ENCODE measurements around the gene USP36. TPM values are rescaled to one million over a fixed set of nuclear protein-coding genes. Genes with fewer than 3 reads are reported as not detected.
"Not testable (repeated sequence)": the region's sequence is repeated elsewhere in the genome, so short reads cannot be mapped to it uniquely, and the experiment has no call there.

Gene USP36
- total RNA-seq, 1 experiment from 2014 or later, result 29.6 TPM

DNA sequence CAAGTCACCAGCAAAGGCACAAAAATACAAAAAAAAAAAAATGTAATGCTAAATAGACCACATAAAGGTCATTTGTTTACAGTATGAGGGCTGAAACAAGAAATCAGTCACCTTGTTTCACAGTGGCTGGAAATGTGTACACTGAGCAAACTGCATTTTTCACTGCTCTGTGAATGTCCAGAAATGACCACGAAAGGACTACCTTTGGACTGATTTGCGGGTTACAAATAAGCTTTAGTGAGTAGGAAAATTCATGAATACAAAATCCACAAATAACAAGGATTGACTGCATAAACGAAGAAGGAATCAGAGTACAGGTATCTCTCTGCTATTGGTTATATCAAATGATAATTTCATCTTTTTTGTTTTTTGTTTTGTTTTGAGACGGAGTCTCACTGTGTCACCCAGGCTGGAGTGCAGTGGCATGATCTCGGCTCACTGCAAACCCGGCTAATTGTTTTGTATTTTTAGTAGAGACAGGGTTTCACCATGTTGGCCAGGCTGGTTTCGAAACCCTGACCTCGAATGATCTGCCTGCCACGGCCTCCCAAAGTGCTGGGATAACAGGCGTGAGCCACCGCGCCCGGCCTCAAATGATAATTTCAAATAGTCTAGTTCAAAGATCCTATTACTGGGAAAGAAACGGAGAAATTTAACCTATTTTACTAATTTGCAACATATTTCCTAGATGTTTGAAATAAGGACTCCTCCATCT, 89.0 kb downstream of the USP36 start:
- no peaks in the 10 kb centered on the region; the same call in 1 of the 2 replicates for H3K4me1 ChIP-seq (ENCODE audit: low read length)
- H3K9me3 ChIP-seq (ENCODE audit: low read length), result no peaks in the 10 kb centered on the region
- H3K4me2 ChIP-seq (ENCODE audit: low read depth, low read length, poor library complexity, severe bottlenecking), result no peak overlapping the region
- no peak overlapping the region for H3K27ac ChIP-seq (ENCODE audit: low read length)
- H4K20me1 ChIP-seq (ENCODE audit: insufficient read depth, low read depth, low read length), result peaks cover 12% of the 10 kb centered on the region; the same call in 1 of the 2 replicates
- DNase-seq, result no peak
- H3K36me3 ChIP-seq (ENCODE audit: insufficient read depth, low read length), result no peaks in the 10 kb centered on the region
- no peaks in the 10 kb centered on the region for H3K27me3 ChIP-seq (ENCODE audit: low read length)
- H3K9me2 ChIP-seq (replicated peaks; ENCODE audit: insufficient read depth, low read length), result no peaks in the 10 kb centered on the region
- H3K4me3 ChIP-seq (ENCODE audit: low read length), result no peak overlapping the region
- no peak overlapping the region for H3K9ac ChIP-seq (ENCODE audit: low read length)
- no peaks in the 10 kb centered on the region for H3K79me2 ChIP-seq (ENCODE audit: low read length)
- H2AFZ ChIP-seq (ENCODE audit: low read length), result no peak overlapping the region

DNA sequence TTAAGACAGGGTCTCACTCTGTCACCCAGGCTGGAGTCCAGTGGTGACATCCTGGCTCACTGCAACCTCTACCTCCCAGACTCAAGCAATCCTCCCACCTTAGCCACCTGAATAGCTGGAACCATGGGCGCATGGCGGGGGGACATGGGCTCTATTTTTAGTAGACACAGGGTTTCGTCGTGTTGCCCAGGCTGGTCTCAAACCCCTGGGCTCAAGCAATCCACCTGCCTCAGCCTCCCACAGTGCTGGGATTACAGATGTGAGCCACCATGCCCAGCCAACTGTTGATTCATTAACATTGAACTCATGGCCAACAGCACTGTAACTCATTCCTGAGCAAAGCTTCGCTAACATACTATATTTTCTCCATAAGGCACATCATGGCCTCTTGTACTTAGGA, 89.6 kb downstream of the USP36 start:
- not testable (repeated sequence) for H3K36me3 ChIP-seq (ENCODE audit: insufficient read depth, low read length); H3K4me3 ChIP-seq (ENCODE audit: low read length); H3K27ac ChIP-seq (ENCODE audit: low read length); H3K9me3 ChIP-seq (ENCODE audit: low read length); H3K9ac ChIP-seq (ENCODE audit: low read length); H3K9me2 ChIP-seq (replicated peaks; ENCODE audit: insufficient read depth, low read length); H3K4me1 ChIP-seq (ENCODE audit: low read length); H3K27me3 ChIP-seq (ENCODE audit: low read length); H3K79me2 ChIP-seq (ENCODE audit: low read length); H2AFZ ChIP-seq (ENCODE audit: low read length); H3K4me2 ChIP-seq (ENCODE audit: low read depth, low read length, poor library complexity, severe bottlenecking); DNase-seq
- peaks cover 12% of the 10 kb centered on the region; the same call in 1 of the 2 replicates for H4K20me1 ChIP-seq (ENCODE audit: insufficient read depth, low read depth, low read length)

DNA sequence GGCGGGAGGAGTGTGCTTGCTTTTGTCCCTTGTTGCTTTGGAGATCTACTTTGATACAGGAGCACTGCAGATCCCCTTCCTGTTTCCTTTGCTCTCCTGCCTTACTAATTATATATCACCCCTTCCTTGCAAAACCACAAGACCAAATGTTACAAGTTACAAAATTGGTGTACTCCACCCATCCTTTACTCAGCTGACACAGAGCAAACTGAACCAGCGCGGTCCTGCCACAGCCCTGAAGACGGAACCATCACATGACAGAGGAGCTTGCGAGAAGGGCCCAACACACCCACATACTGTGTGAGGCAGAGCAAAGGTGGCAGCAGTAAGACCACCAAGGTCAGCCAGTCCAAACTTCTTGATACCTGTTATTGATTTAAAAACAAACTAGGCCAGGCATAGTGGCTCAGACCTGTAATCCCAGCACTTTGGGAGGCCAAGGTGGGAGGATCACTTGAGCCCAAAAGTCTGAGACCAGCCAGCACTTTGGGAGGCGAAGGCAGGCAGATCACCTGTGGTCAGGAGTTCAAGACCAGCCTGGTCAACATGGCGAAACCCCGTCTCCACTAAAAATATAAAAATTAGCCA, 91.8 kb downstream of the USP36 start:
- no peak overlapping the region for H3K4me3 ChIP-seq (ENCODE audit: low read length)
- H3K4me2 ChIP-seq (ENCODE audit: low read depth, low read length, poor library complexity, severe bottlenecking), result no peak overlapping the region
- H3K27me3 ChIP-seq (ENCODE audit: low read length), result no peaks in the 10 kb centered on the region
- no peaks in the 10 kb centered on the region for H3K79me2 ChIP-seq (ENCODE audit: low read length)
- H3K27ac ChIP-seq (ENCODE audit: low read length), result no peak overlapping the region
- no peaks in the 10 kb centered on the region for H3K9me2 ChIP-seq (replicated peaks; ENCODE audit: insufficient read depth, low read length)
- no peaks in the 10 kb centered on the region; the same call in 1 of the 2 replicates for H3K4me1 ChIP-seq (ENCODE audit: low read length)
- H2AFZ ChIP-seq (ENCODE audit: low read length), result no peak overlapping the region
- no peaks in the 10 kb centered on the region for H3K9me3 ChIP-seq (ENCODE audit: low read length)
- H3K9ac ChIP-seq (ENCODE audit: low read length), result no peak overlapping the region
- peaks cover 8% of the 10 kb centered on the region; the same call in 1 of the 2 replicates for H4K20me1 ChIP-seq (ENCODE audit: insufficient read depth, low read depth, low read length)
- H3K36me3 ChIP-seq (ENCODE audit: insufficient read depth, low read length), result no peaks in the 10 kb centered on the region
- DNase-seq, result no peak

DNA sequence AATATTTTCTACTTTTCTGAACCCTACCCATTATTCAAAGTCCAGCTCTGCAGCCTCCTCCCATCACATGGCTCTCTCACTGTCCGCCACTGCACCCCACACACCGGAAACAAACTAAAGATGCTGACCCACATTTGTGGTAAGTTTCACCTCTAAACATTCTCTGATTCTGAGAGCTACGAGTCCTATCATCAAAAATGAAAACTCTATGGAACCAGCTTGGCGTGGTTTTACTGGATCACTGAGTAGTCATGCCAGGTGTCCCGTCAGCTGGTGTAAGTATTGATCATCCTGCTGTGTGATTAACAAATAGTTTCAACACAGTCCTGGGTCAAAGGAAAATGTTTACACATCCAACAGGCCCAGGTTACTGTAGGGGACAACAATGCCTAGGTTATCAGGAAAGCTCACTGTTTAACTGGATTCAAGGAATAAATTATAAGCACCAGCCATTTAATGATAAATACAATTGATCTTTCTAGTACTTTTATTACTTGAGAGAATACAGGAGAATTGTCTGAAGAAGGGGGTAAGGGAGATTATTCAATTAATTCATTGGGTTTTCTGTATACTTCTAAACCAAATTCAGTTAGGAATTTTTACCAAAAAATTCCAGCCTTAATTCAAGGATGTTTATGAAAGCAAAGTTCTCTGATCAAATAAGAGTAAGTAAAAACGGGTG, 92.4 kb downstream of the USP36 start:
- no peaks in the 10 kb centered on the region for H3K36me3 ChIP-seq (ENCODE audit: insufficient read depth, low read length)
- peaks cover 9% of the 10 kb centered on the region; the same call in 1 of the 2 replicates for H4K20me1 ChIP-seq (ENCODE audit: insufficient read depth, low read depth, low read length)
- no peak overlapping the region for H3K4me3 ChIP-seq (ENCODE audit: low read length)
- no peak overlapping the region for H3K27ac ChIP-seq (ENCODE audit: low read length)
- DNase-seq, result no peak
- no peak overlapping the region for H3K4me2 ChIP-seq (ENCODE audit: low read depth, low read length, poor library complexity, severe bottlenecking)
- no peaks in the 10 kb centered on the region for H3K79me2 ChIP-seq (ENCODE audit: low read length)
- H3K27me3 ChIP-seq (ENCODE audit: low read length), result no peaks in the 10 kb centered on the region
- no peaks in the 10 kb centered on the region for H3K9me3 ChIP-seq (ENCODE audit: low read length)
- no peaks in the 10 kb centered on the region for H3K9me2 ChIP-seq (replicated peaks; ENCODE audit: insufficient read depth, low read length)
- H3K4me1 ChIP-seq (ENCODE audit: low read length), result no peaks in the 10 kb centered on the region; the same call in 1 of the 2 replicates
- no peak overlapping the region for H2AFZ ChIP-seq (ENCODE audit: low read length)
- no peak overlapping the region for H3K9ac ChIP-seq (ENCODE audit: low read length)

DNA sequence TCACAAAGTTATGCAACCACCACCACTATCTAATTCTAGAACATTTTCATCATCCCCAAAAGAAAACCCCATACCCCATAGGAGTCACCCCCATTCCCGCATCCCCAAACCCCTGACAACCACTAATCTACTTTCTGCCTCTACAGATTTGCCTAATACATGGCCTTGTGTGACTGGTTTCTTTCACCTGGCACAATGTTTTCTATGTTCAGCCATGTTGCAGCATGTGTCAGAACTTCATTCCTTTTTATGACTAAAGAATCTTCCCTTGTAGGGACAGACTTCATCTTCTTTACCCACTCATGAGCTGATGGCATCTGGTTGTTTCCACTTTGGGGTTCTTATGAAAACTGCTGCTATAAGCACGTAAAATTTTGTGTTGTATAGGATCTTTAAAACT, 93.1 kb downstream of the USP36 start:
- Histone ChIP-seq H3K36me3 (ENCODE audit: insufficient read depth, low read length) (no peaks in the 10 kb centered on the region), H3K9me2 (replicated peaks; ENCODE audit: insufficient read depth, low read length) (no peaks in the 10 kb centered on the region), H3K79me2 (ENCODE audit: low read length) (no peaks in the 10 kb centered on the region), H3K4me3 (ENCODE audit: low read length) (no peak overlapping the region), H3K27ac (ENCODE audit: low read length) (no peak overlapping the region), H2AFZ (ENCODE audit: low read length) (no peak overlapping the region), H3K4me2 (ENCODE audit: low read depth, low read length, poor library complexity, severe bottlenecking) (no peak overlapping the region), H3K4me1 (ENCODE audit: low read length) (no peaks in the 10 kb centered on the region; the same call in 1 of the 2 replicates), H3K27me3 (ENCODE audit: low read length) (no peaks in the 10 kb centered on the region), H3K9me3 (ENCODE audit: low read length) (no peaks in the 10 kb centered on the region), H4K20me1 (ENCODE audit: insufficient read depth, low read depth, low read length) (peaks cover 7% of the 10 kb centered on the region; the same call in 1 of the 2 replicates), H3K9ac (ENCODE audit: low read length) (no peak overlapping the region)
- no peak for DNase-seq

DNA sequence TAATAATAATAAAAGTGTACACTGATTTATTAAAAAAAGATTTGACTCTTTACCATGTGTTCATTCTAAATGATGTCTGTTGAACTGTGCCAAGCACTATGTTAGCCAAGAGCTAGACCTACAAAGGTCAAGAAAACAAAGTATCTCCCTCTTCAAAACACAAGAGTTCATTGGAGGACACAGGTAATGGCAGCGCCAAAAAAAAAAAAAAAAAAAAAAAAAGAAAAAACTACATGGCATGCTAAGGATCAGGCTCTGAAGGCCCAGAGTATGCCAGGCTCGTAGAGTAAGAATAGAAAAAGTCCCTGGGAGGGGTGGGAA, 93.7 kb downstream of the USP36 start:
- no peak for DNase-seq
- Histone ChIP-seq H2AFZ (ENCODE audit: low read length) (no peak overlapping the region), H3K9me2 (replicated peaks; ENCODE audit: insufficient read depth, low read length) (no peaks in the 10 kb centered on the region), H3K9me3 (ENCODE audit: low read length) (no peaks in the 10 kb centered on the region), H3K27me3 (ENCODE audit: low read length) (no peaks in the 10 kb centered on the region), H3K9ac (ENCODE audit: low read length) (no peak overlapping the region), H3K4me3 (ENCODE audit: low read length) (no peak overlapping the region), H3K79me2 (ENCODE audit: low read length) (no peaks in the 10 kb centered on the region), H3K4me2 (ENCODE audit: low read depth, low read length, poor library complexity, severe bottlenecking) (no peak overlapping the region), H3K4me1 (ENCODE audit: low read length) (no peaks in the 10 kb centered on the region; the same call in 1 of the 2 replicates), H4K20me1 (ENCODE audit: insufficient read depth, low read depth, low read length) (peaks cover 13% of the 10 kb centered on the region; the same call in 1 of the 2 replicates), H3K27ac (ENCODE audit: low read length) (no peak overlapping the region), H3K36me3 (ENCODE audit: insufficient read depth, low read length) (no peaks in the 10 kb centered on the region)

DNA sequence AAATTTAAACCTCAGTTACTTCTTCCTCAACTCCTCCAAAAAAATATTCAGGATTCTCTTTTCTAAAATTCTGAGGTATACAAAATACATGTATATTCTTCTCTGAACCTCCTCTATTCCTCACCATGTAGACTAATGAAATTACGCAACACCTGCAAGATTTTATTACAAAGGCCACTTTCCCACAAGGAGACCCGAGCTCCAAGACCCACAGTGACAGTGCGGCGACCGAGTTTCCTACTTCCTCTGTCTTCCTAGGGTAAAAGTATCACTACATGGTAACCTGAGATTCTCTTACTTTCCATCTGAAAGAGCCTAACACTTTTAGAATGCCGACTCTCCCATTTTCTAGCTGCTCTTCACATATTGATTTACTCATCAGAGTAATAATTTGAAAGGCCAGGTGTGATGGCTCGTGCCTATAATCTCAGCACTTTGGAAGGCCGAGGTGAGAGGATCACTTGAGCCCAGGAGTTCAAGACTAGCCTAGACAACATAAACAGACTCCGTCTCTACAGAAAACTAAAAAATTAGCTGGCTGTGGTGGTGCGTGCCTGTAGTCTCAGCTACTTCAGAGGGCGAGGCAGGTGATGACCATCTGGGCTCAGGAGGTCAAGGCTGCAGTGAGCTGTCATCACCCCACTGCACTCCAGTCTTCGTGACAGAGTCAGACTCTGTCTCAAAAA, 94.2 kb downstream of the USP36 start:
- no peak overlapping the region for H3K4me3 ChIP-seq (ENCODE audit: low read length)
- no peak overlapping the region for H3K9ac ChIP-seq (ENCODE audit: low read length)
- H3K27ac ChIP-seq (ENCODE audit: low read length), result no peak overlapping the region
- H3K36me3 ChIP-seq (ENCODE audit: insufficient read depth, low read length), result no peaks in the 10 kb centered on the region
- no peaks in the 10 kb centered on the region; the same call in 1 of the 2 replicates for H3K4me1 ChIP-seq (ENCODE audit: low read length)
- H3K4me2 ChIP-seq (ENCODE audit: low read depth, low read length, poor library complexity, severe bottlenecking), result no peak overlapping the region
- DNase-seq, result no peak
- no peaks in the 10 kb centered on the region for H3K9me3 ChIP-seq (ENCODE audit: low read length)
- no peaks in the 10 kb centered on the region for H3K27me3 ChIP-seq (ENCODE audit: low read length)
- peaks cover 17% of the 10 kb centered on the region; the same call in 1 of the 2 replicates for H4K20me1 ChIP-seq (ENCODE audit: insufficient read depth, low read depth, low read length)
- no peak overlapping the region for H2AFZ ChIP-seq (ENCODE audit: low read length)
- no peaks in the 10 kb centered on the region for H3K79me2 ChIP-seq (ENCODE audit: low read length)
- H3K9me2 ChIP-seq (replicated peaks; ENCODE audit: insufficient read depth, low read length), result no peaks in the 10 kb centered on the region
